HG02678 (cell line): ENCODE measurements around the gene NFATC1.
"Not testable (repeated sequence)": the region's sequence is repeated elsewhere in the genome, so short reads cannot be mapped to it uniquely, and the experiment has no call there.

Experiments used
- ATAC-seq: cut with Tn5 transposase; IDR thresholded peaks from one replicate; pipeline ENCODE4 v1.9.1; 2021; ENCODE audit warnings: mild to moderate bottlenecking, moderate library complexity; ENCODE audit not compliant: unreplicated experiment

The NFATC1 gene

GRCh38 chr18:79375441-79376154 is 20.1 kb upstream of the NFATC1 start:
- no peak for ATAC-seq

GRCh38 chr18:79376661-79377060 is 19.1 kb upstream of the NFATC1 start:
- ATAC-seq: not testable (repeated sequence)

- ATAC-seq: no peak
These were observed 18.4 kb upstream of the NFATC1 start for GRCh38 chr18:79377187-79377891.

- peak; percentile 60 for ATAC-seq
These were observed 17.0 kb upstream of the NFATC1 start for GRCh38 chr18:79378536-79379250.

- no peak for ATAC-seq
These were observed 16.4 kb upstream of the NFATC1 start for GRCh38 chr18:79379251-79379905.

GRCh38 chr18:79379931-79380815 is 15.6 kb upstream of the NFATC1 start:
- ATAC-seq: no peak

GRCh38 chr18:79380816-79381806 is 14.6 kb upstream of the NFATC1 start:
- ATAC-seq: peak; percentile 46

GRCh38 chr18:79381811-79382311 is 13.9 kb upstream of the NFATC1 start:
- ATAC-seq: no peak

- no peak for ATAC-seq
These were observed 12.9 kb upstream of the NFATC1 start for GRCh38 chr18:79382681-79383387.

GRCh38 chr18:79383388-79384056 is 12.2 kb upstream of the NFATC1 start:
- ATAC-seq: no peak

- no peak for ATAC-seq
These were observed 11.5 kb upstream of the NFATC1 start for GRCh38 chr18:79384151-79384807.

GRCh38 chr18:79384834-79385233 is 10.9 kb upstream of the NFATC1 start:
- no peak for ATAC-seq

GRCh38 chr18:79385326-79385707 is 10.4 kb upstream of the NFATC1 start:
- no peak for ATAC-seq

GRCh38 chr18:79385708-79386341 is 9.9 kb upstream of the NFATC1 start:
- no peak for ATAC-seq

- ATAC-seq: no peak
These were observed 9.2 kb upstream of the NFATC1 start for GRCh38 chr18:79386547-79386946.

- ATAC-seq: no peak
These were observed 8.5 kb upstream of the NFATC1 start for GRCh38 chr18:79387214-79387613.

GRCh38 chr18:79387615-79388014 is 8.1 kb upstream of the NFATC1 start:
- no peak for ATAC-seq
